Spleen (tissue), 7 donors: Measurements from ENCODE around the gene PACSIN2.

Source experiments
- CTCF ChIP-seq, 11 experiments: fragments of 200-600 bp in 7 of 11; fragments of 450-650 bp in 4 of 11; sonication (generic) in 4 of 11; IDR thresholded peaks in 8 of 11; conservative IDR thresholded peaks in 3 of 11; 1 replicate in 7 of 11; 2 replicates in 4 of 11; pipeline versions ENCODE4 v1.4.0 to v1.8.0; 2016 to 2021; ENCODE audit warnings: antibody characterized with exemption in 11 of 11, inconsistent platforms in 4 of 11, mild to moderate bottlenecking in 1 of 11
- POLR2A ChIP-seq, 3 donors: fragments of 450-650 bp; IDR thresholded peaks; one replicate each; pipeline ENCODE4 v1.5.1; 2017; ENCODE audit warnings: antibody characterized with exemption in 3 of 3, mild to moderate bottlenecking in 1 of 3
- donor health status: DM: no; HTN: no; CAD: no; lungs with moderate emphysema.
- donor health status: DM: no; HTN: no; CAD: no.
- donor health status: DM: no; HTN: no; CAD: no.

GRCh38 chr22:42895087-42895486 is 119.9 kb downstream of the PACSIN2 start:
- TF ChIP-seq CTCF (IDR thresholded peaks at IDR 0.05 in 8 of 11, conservative IDR thresholded peaks at IDR 0.05 in 3 of 11) (no peak), POLR2A (IDR thresholded peaks at IDR 0.05) (no peak)
